Fibroblast of lung (primary cell): ENCODE measurements around the gene TTC1.

Source experiments
- CTCF ChIP-seq, 2 donors: IDR thresholded peaks in 1 of 2; conservative IDR thresholded peaks in 1 of 2; 1 replicate in 1 of 2; 2 replicates in 1 of 2; pipeline ENCODE4 v1.5.1; 2011 to 2012; ENCODE audit warnings: low read length in 2 of 2, control low read depth in 1 of 2, inconsistent platforms in 1 of 2, low read depth in 1 of 2, mild to moderate bottlenecking in 1 of 2
- EZH2 ChIP-seq: IDR thresholded peaks from 2 replicates; pipeline ENCODE4 v1.5.1; 2012; ENCODE audit warnings: low read length, control low read depth, mild to moderate bottlenecking; ENCODE audit errors: missing control alignments

GRCh38 chr5:159971038-159971437 is 37.9 kb upstream of the TTC1 start:
- TF ChIP-seq CTCF (conservative IDR thresholded peaks at IDR 0.05 in 1 of 2, IDR thresholded peaks at IDR 0.05 in 1 of 2; ENCODE audit: low read depth in 1 of 2, low read length in 2 of 2) (no peak), EZH2 (no peak)
